SJCRH30 (cell line): ENCODE data around the gene CLEC4G. TPM values are rescaled to one million over a fixed set of nuclear protein-coding genes. Genes with fewer than 3 reads are reported as not detected.
"Not testable (repeated sequence)": the region's sequence is repeated elsewhere in the genome, so short reads cannot be mapped to it uniquely, and the experiment has no call there.

Experiments used
- DNase-seq, 2 experiments: peaks; one replicate each; pipeline ENCODE4 v3.0.0-alpha.2; 2015 to 2020
- H3K27ac ChIP-seq: fragments of 250-450 bp; sonication (Bioruptor Pico); 2 replicates; pipeline ENCODE4 v1.5.1; 2020; ENCODE audit warnings: mild to moderate bottlenecking, moderate library complexity
- H3K27me3 ChIP-seq: fragments of 250-450 bp; sonication (Bioruptor Pico); 2 replicates; pipeline ENCODE4 v1.5.1; 2020; ENCODE audit warnings: mild to moderate bottlenecking, moderate library complexity
- H3K36me3 ChIP-seq: fragments of 250-450 bp; sonication (Bioruptor Pico); 2 replicates; pipeline ENCODE4 v1.5.1; 2020; ENCODE audit warnings: mild to moderate bottlenecking, moderate library complexity
- H3K4me1 ChIP-seq: fragments of 250-450 bp; sonication (Bioruptor Pico); 2 replicates; pipeline ENCODE4 v1.5.1; 2020; ENCODE audit warnings: mild to moderate bottlenecking, moderate library complexity
- H3K4me3 ChIP-seq: fragments of 250-450 bp; sonication (Bioruptor Pico); 2 replicates; pipeline ENCODE4 v1.5.1; 2020; ENCODE audit warnings: mild to moderate bottlenecking, moderate library complexity
- H3K9me3 ChIP-seq: fragments of 250-450 bp; sonication (Bioruptor Pico); replicated peaks from 2 replicates; pipeline ENCODE4 v1.5.1; 2020; ENCODE audit warnings: mild to moderate bottlenecking, moderate library complexity
- total RNA-seq: library from RNA; depleted of rRNA; stranded (reverse); fragments of >200 nt; shearing (Covaris generic); gene quantifications from 2 replicates; pipeline ENCODE4 v1.2.3, GENCODE V29; 2014

Gene CLEC4G
- total RNA-seq, 1 experiment from 2014 or later: not detected

- no peak for DNase-seq
- no peak overlapping the region for H3K27ac ChIP-seq
- H3K27me3 ChIP-seq: no peaks in the 10 kb centered on the region
- no peaks in the 10 kb centered on the region for H3K4me1 ChIP-seq
- H3K9me3 ChIP-seq: peaks cover 4% of the 10 kb centered on the region; the same call in 1 of the 2 replicates
- H3K36me3 ChIP-seq: no peaks in the 10 kb centered on the region
- no peak overlapping the region for H3K4me3 ChIP-seq
These were observed 27.2 kb upstream of the CLEC4G start for GRCh38 chr19:7759156-7759555.

GRCh38 chr19:7757358-7757757 lies 25.4 kb upstream of the CLEC4G start:
- Histone ChIP-seq H3K27ac (no peak overlapping the region), H3K4me1 (no peaks in the 10 kb centered on the region), H3K36me3 (no peaks in the 10 kb centered on the region), H3K27me3 (no peaks in the 10 kb centered on the region), H3K9me3 (peaks cover 4% of the 10 kb centered on the region; the same call in 1 of the 2 replicates), H3K4me3 (no peak overlapping the region)
- no peak for DNase-seq

- H3K27ac ChIP-seq: no peak overlapping the region
These were observed 24.3 kb upstream of the CLEC4G start for GRCh38 chr19:7756258-7756657.

GRCh38 chr19:7751157-7751783 lies 19.4 kb upstream of the CLEC4G start:
- H3K27me3 ChIP-seq: no peaks in the 10 kb centered on the region
- no peak overlapping the region for H3K4me3 ChIP-seq
- no peak overlapping the region for H3K27ac ChIP-seq
- no peaks in the 10 kb centered on the region for H3K9me3 ChIP-seq
- H3K4me1 ChIP-seq: no peaks in the 10 kb centered on the region
- DNase-seq: no peak
- H3K36me3 ChIP-seq: no peaks in the 10 kb centered on the region

More at GRCh38 chr19:7756258-7756657, 24.3 kb upstream of the CLEC4G start:
- Histone ChIP-seq H3K36me3 (no peaks in the 10 kb centered on the region), H3K4me1 (no peaks in the 10 kb centered on the region), H3K9me3 (peaks cover 4% of the 10 kb centered on the region; the same call in 1 of the 2 replicates), H3K4me3 (no peak overlapping the region), H3K27me3 (no peaks in the 10 kb centered on the region)
- no peak for DNase-seq

- Histone ChIP-seq H3K27ac (no peak overlapping the region), H3K4me1 (no peaks in the 10 kb centered on the region), H3K27me3 (no peaks in the 10 kb centered on the region), H3K36me3 (no peaks in the 10 kb centered on the region), H3K4me3 (no peak overlapping the region), H3K9me3 (no peaks in the 10 kb centered on the region)
- DNase-seq: no peak
These were observed 16.8 kb upstream of the CLEC4G start for GRCh38 chr19:7748756-7749155.

- Histone ChIP-seq H3K27me3 (no peaks in the 10 kb centered on the region), H3K27ac (no peak overlapping the region), H3K36me3 (no peaks in the 10 kb centered on the region), H3K4me1 (no peaks in the 10 kb centered on the region), H3K9me3 (no peaks in the 10 kb centered on the region), H3K4me3 (no peak overlapping the region)
- no peak for DNase-seq
These were observed 16.3 kb upstream of the CLEC4G start for GRCh38 chr19:7748171-7748570.

- H3K4me3 ChIP-seq: no peak within 1 kb of the TSS
- H3K27me3 ChIP-seq: no peaks in the 10 kb centered on the region
- no peaks in the 10 kb centered on the region for H3K9me3 ChIP-seq
- no peak within 1 kb of the TSS for H3K27ac ChIP-seq
- no peak for DNase-seq
- H3K4me1 ChIP-seq: no peaks in the 10 kb centered on the region
- H3K36me3 ChIP-seq: no peaks in the 10 kb centered on the region
These were observed 15.3 kb upstream of the CLEC4G start, which contains the start of gene CD209 for GRCh38 chr19:7746903-7747884. TSS of gene CD209 (minus strand) at chr19:7747534. CDS start at chr19:7747511, 23 bp downstream.

GRCh38 chr19:7746306-7746705 lies 14.4 kb upstream of the CLEC4G start:
- DNase-seq, H3K4me3 ChIP-seq: not testable (repeated sequence)

GRCh38 chr19:7744871-7745650 lies 13.2 kb upstream of the CLEC4G start:
- Histone ChIP-seq H3K9me3 (no peaks in the 10 kb centered on the region), H3K36me3 (no peaks in the 10 kb centered on the region), H3K27me3 (no peaks in the 10 kb centered on the region), H3K27ac (no peak overlapping the region), H3K4me1 (no peaks in the 10 kb centered on the region), H3K4me3 (no peak overlapping the region)
- DNase-seq: no peak

More at GRCh38 chr19:7746306-7746705, 14.4 kb upstream of the CLEC4G start:
- not testable (repeated sequence) for H3K4me1 ChIP-seq, H3K36me3 ChIP-seq, H3K27me3 ChIP-seq, H3K9me3 ChIP-seq, H3K27ac ChIP-seq

GRCh38 chr19:7744199-7744786 lies 12.4 kb upstream of the CLEC4G start:
- H3K9me3 ChIP-seq: no peaks in the 10 kb centered on the region
- no peak for DNase-seq

GRCh38 chr19:7743425-7743841 lies 11.5 kb upstream of the CLEC4G start:
- DNase-seq: no peak
- no peak overlapping the region for H3K4me3 ChIP-seq
- H3K36me3 ChIP-seq: no peaks in the 10 kb centered on the region
- no peaks in the 10 kb centered on the region; the same call in 1 of the 2 replicates for H3K27me3 ChIP-seq
- no peak overlapping the region for H3K27ac ChIP-seq
- no peaks in the 10 kb centered on the region for H3K9me3 ChIP-seq
- no peaks in the 10 kb centered on the region for H3K4me1 ChIP-seq

More at GRCh38 chr19:7744199-7744786, 12.4 kb upstream of the CLEC4G start:
- no peak overlapping the region for H3K27ac ChIP-seq
- no peaks in the 10 kb centered on the region for H3K4me1 ChIP-seq
- no peaks in the 10 kb centered on the region for H3K36me3 ChIP-seq
- no peak overlapping the region for H3K4me3 ChIP-seq
- H3K27me3 ChIP-seq: no peaks in the 10 kb centered on the region

GRCh38 chr19:7742991-7743390 lies 11.1 kb upstream of the CLEC4G start:
- H3K36me3 ChIP-seq: no peaks in the 10 kb centered on the region
- no peaks in the 10 kb centered on the region for H3K4me1 ChIP-seq
- DNase-seq: no peak
- no peak overlapping the region for H3K27ac ChIP-seq
- H3K9me3 ChIP-seq: no peaks in the 10 kb centered on the region
- H3K4me3 ChIP-seq: no peak overlapping the region
- no peaks in the 10 kb centered on the region; the same call in 1 of the 2 replicates for H3K27me3 ChIP-seq

- Histone ChIP-seq H3K27ac (no peak overlapping the region), H3K36me3 (no peaks in the 10 kb centered on the region), H3K4me1 (no peaks in the 10 kb centered on the region), H3K4me3 (no peak overlapping the region), H3K9me3 (no peaks in the 10 kb centered on the region), H3K27me3 (no peaks in the 10 kb centered on the region; the same call in 1 of the 2 replicates)
- no peak for DNase-seq
These were observed 10.7 kb upstream of the CLEC4G start for GRCh38 chr19:7742575-7742974.

GRCh38 chr19:7740682-7741054 lies 8.8 kb upstream of the CLEC4G start:
- Histone ChIP-seq H3K4me3 (no peak overlapping the region), H3K27ac (no peak overlapping the region), H3K36me3 (no peaks in the 10 kb centered on the region), H3K4me1 (no peaks in the 10 kb centered on the region), H3K27me3 (no peaks in the 10 kb centered on the region; the same call in 1 of the 2 replicates), H3K9me3 (no peaks in the 10 kb centered on the region)
- DNase-seq: no peak
